ENCODE measurements around the gene AGAP3.

AGAP3 gene

GRCh38 chr7:151075978-151076426 lies 10.3 kb upstream of the AGAP3 start:
- TF ChIP-seq, protein P1, sequence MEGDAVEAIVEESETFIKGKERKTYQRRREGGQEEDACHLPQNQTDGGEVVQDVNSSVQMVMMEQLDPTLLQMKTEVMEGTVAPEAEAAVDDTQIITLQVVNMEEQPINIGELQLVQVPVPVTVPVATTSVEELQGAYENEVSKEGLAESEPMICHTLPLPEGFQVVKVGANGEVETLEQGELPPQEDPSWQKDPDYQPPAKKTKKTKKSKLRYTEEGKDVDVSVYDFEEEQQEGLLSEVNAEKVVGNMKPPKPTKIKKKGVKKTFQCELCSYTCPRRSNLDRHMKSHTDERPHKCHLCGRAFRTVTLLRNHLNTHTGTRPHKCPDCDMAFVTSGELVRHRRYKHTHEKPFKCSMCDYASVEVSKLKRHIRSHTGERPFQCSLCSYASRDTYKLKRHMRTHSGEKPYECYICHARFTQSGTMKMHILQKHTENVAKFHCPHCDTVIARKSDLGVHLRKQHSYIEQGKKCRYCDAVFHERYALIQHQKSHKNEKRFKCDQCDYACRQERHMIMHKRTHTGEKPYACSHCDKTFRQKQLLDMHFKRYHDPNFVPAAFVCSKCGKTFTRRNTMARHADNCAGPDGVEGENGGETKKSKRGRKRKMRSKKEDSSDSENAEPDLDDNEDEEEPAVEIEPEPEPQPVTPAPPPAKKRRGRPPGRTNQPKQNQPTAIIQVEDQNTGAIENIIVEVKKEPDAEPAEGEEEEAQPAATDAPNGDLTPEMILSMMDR (IDR thresholded peaks at IDR 0.05; ENCODE audit: low read depth, low read length), result no peak

GRCh38 chr7:151076863-151077704 lies 9.2 kb upstream of the AGAP3 start:
- DNase-seq (ENCODE audit: extremely low read depth, low read depth), result no peak
- TF ChIP-seq, protein P1 (IDR thresholded peaks at IDR 0.05; ENCODE audit: low read depth, low read length), result peak; percentile 28

More at GRCh38 chr7:151075978-151076426, 10.3 kb upstream of the AGAP3 start:
- DNase-seq (ENCODE audit: extremely low read depth, low read depth), result no peak

DNA sequence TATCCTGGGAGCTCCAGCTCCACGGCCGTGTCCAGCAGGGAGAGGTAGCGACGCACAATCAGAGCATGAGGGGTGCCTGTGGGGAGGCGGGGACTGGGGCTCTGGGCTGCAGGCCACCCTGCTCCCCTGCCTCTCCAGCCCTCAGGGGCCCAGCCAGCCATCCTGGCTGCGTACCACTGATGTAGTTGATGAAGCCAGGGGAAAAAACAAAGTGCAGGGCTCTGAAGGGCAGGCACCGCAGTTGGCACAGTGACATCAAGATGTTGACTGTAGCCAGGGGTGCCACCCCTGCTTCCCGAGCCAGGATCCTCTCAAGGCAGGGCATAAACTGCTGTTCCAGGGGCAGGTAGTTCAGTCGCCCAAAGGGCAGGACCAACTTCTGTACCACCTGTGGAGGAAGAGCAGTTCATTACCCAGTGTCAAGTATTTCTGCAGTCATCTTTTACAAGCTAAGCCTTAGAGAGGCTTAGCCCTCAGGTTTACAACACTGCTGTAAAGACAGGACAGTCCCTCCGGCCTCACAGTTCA lies 8.5 kb upstream of the AGAP3 start:
- no peak for DNase-seq (ENCODE audit: extremely low read depth, low read depth)

DNA sequence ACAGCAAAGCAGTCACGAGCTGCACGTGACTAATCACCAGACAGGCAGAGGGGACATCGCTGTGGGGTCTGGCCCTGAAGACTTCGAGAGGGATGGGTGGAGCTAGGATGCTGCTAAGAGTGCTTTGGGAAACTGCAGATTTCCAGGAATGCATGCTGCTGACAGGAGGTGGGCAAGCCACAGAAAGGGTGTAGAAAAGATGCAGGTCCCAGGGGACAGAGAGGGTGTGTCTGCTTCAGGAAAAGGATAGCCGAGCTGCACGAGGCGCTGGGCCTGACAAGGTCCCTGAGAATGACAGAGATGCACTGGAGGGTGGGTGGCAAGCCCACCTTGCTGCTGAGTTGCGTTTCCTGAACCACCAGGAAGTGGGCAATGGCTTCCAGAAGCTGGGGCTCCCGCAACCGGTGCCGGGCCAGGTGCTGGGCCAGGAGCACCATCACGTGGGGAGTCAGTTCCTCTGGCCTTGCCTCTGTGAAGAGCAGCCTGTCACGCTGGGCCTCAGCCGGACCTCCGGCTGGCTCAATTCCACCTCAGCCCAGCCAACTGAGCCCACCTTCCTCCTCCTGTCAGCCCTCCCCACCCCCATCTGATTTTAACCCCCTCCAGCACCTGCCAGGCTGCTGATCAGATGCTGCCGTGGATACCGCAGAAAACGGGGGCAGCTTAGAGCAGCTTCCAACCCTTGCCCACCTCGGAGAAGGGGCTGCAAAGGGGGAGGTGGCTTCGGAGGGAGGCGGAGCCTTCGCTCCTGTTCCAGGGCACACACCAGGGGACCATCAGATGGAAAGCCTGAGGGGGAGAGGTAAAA lies 7.8 kb upstream of the AGAP3 start:
- TF ChIP-seq, protein P1 (IDR thresholded peaks at IDR 0.05; ENCODE audit: low read depth, low read length), result no peak
- DNase-seq (ENCODE audit: extremely low read depth, low read depth), result no peak

More for the DNA sequence above, 8.5 kb upstream of the AGAP3 start:
- TF ChIP-seq, protein P1 (IDR thresholded peaks at IDR 0.05; ENCODE audit: low read depth, low read length), result no peak

- TF ChIP-seq, protein P1 (IDR thresholded peaks at IDR 0.05; ENCODE audit: low read depth, low read length), result no peak
- DNase-seq (ENCODE audit: extremely low read depth, low read depth), result no peak
Observed at GRCh38 chr7:151079199-151079910, 6.9 kb upstream of the AGAP3 start.

DNA sequence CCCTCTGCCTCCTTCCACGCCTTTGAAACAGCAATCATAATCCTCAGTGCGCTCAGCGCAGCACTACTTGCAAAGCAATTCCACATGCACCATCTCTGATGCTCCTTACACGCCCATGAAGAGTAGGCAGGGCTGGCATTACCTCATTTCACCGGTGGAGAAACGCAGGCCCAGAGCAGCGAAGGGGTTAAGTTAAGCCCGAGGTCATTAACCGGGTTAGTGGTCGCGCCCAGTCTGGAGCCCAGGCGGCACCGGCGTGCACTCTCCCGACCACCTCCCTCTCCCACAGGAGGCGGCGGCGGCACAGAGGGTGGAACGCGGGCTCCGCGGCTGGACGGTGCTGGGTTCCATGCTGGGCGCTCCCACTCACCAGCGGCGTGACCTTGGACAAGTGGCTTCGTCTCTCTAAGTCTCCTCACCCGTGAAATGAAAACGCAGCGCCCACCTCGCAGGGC lies 6.2 kb upstream of the AGAP3 start:
- no peak for DNase-seq (ENCODE audit: extremely low read depth, low read depth)
- TF ChIP-seq, protein P1 (IDR thresholded peaks at IDR 0.05; ENCODE audit: low read depth, low read length), result no peak

Measured in AG09319 (cell line).